NOMO-1 (cell line): ENCODE results near the gene NCS1.
"Not testable (repeated sequence)": the region's sequence is repeated elsewhere in the genome, so short reads cannot be mapped to it uniquely, and the experiment has no call there.

Experiments used
- DNase-seq, 2 experiments: peaks; one replicate each; lab custom pipeline; 2025; ENCODE audit not compliant: unreplicated experiment in 2 of 2; lab: John Stamatoyannopoulos, UW

Gene NCS1

GRCh38 chr9:130259044-130259443 lies 86.8 kb downstream of the NCS1 start:
- no peak for DNase-seq

GRCh38 chr9:130260816-130261765 lies 88.9 kb downstream of the NCS1 start:
- no peak for DNase-seq

DNA sequence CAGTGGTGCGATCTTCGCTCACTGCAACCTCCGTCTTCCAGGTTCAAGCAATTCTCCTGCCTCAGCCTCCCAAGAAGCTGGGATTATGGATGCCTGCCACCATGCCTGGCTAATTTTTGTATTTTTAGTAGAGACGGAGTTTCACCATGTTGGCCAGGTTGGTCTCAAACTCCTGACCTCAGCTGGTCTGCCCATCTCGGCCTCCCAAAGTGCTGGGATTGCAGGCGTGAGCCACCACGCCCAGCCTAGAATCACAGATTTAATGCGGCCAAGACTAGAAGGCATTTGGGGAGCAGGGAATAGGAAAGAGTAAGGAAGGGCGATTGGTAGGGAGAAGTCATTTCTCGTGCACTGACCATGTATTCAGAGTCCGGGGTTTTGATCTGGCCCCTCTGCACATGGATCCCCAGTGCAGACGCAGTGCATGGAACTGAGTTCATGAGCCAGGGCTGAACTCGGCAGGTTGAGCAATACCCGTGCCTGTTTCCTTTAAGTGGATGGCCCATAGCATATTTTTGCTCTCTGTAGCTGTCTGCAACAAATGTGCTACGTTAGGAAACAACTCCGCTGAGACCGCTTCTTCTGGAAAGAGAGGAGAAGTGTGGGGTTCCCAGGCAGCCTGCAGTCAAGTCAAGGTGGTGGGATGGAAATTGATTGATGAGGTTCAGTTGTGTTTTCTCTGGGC lies 90.0 kb downstream of the NCS1 start:
- DNase-seq = peak in 1 of 2 experiments; percentile 18

DNA sequence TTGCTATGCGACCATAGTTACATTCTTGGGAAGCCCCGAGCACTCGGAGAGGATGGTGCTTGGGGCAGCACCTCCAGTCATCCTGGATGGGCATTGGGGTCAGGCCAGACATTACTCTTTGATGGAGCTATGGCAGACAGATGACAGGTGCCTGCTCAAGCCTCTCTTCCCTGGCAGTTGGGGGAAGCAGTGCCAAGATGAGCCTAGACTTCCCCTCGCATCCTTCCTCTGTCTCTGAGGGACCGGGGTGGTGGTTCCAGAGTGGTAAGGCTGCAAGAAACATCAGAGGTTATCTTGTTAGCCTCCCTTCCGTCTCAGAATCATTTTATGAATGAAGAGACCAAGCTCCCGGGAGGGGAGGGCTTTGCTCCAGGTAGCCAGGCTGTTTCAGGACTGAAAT lies 90.6 kb downstream of the NCS1 start:
- DNase-seq = no peak

GRCh38 chr9:130263601-130264413 lies 91.6 kb downstream of the NCS1 start:
- no peak for DNase-seq

DNA sequence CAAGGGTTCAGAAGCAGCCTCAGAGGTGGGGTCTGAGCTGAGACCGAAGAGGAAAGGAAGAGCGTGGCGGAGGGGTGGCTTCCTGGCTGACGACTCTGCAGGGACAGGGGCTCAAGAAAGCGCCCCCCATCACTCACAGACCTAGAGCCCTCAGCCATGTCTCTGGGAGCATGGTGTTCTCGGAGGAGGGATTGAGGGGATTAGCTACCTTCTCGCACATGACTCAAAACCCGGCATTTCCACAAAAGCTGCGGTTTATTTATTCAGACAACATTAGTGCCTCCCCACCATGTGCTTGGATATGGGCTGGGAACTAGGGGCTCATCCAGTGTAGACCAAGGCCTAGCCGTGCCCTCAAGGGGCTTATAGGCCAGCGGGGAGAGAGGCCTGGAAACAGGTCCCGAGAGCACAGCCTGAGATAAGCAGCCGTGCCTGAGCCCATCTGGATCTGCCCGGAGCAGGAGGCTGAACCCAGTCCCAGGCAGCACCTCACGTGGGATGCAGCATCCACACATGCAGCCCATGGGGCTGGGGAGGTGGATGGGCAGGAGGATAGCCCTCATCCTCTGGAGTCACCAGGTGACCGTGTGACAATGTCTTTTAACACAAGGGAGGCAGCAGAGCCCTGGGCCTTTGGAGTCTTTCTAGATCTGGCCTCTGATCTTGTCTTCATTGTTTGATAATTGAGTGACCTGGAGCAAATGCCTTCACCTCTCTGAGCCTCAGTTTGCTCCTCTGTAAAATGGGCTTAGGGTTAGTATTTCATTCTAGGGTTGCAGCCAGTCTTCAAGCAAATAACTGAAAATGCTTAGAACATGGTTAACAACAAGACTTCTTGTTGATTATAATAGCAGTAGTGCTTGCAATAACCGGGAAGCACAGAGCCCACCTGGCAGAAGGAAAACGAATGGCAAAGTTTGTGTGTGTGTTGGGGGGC lies 92.5 kb downstream of the NCS1 start:
- no peak for DNase-seq

DNA sequence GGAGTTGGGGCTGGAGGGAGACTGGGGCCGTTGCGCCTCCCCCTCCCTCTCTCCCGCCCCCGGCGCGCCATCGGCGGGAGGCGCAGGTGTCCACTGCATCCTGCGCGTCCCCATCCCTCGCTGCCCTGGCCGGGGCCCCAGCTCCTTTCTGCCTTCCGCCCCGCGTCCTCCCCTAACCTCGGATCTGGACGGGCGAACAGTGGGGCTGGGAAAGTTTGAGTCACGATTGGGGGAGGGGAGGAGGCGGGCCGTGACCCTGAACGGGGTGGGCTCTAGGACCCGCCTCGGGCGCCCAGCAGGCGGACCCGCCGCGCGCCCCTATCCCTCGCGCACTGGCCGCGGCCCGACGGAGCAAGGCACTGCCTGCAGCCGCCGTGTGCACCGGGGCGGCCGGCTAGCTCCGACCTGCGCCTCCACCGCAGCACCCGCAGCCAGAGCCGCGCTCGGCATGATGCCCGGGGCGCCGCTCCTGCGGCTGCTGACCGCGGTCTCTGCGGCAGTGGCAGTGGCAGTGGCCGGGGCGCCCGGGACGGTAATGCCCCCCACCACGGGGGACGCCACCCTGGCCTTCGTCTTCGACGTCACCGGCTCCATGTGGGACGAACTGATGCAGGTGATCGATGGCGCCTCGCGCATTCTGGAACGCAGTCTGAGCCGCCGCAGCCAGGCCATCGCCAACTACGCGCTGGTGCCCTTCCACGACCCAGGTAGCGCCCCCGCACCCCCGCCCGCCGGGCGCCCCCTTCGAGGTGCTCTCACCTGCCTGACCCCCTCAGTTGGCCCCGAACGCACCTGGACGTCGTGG lies 93.4 kb downstream of the NCS1 start, which contains the start of gene HMCN2:
HMCN2 (plus strand) TSS at position 330 of the 805 bp plus-strand sequence; CDS start at position 449, 119 bp downstream.
- DNase-seq = no peak

DNA sequence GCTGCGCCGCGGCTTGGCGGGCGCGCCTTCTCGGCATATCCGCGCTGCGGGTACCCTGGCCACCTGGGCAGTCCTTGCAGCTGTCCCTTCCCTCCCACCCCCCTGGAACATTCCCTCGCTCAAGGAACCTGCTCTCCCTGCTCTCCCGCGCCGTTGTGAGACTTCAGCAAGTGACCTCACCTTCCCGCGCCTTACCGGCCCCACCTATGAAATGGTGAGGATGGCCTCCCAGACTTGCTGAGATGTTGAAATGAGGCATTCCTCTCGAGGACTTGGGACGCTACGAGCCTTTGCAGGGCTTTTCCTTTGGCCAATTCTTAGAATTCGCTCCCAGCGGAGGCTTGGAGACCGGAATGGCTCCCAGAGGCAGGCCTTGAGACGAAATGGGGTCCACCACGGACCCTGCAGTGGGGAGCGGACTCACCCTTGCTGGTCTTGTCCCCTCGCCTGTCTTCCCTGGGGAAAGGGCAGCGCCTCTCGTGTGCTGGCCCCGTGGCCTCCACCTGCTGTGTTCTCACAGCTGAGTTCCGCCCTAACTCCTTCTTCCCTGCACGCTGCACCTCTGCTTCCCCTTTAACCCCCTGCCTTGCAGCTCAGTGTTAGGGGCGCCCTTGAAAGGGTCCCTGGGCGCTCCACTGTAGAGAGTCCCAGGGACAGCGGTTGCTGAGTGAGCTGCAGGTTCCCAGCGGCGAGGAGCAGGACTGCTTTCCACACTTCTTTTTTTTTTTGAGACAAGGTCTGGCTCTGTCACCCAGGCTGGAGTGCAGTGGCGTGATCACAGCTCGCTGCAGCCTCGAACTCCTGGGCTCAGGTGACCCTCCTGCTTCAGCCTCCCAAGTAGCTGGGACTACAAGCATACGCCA lies 94.3 kb downstream of the NCS1 start:
- no peak for DNase-seq

DNA sequence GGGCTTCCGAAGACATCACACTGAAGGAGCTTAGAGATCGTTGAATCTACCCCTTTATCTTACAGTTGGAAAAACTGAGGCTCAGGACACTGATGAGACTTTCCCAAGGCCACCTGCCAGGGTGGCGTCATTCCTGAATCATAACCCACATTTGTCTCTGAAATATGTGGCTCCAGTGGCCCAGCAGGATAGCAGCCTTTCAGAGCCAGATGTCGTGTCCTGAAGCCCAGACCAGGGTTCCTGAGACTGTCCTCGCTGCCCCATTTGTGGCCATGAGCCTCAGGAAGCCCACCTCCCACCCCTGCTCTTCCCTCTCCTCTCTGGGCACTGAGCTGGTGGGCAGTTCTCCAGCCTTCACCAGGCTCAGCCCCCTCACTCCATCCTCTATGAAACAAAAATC lies 95.7 kb downstream of the NCS1 start:
- DNase-seq = no peak

- DNase-seq = peak; percentile 57 to 73
Observed at GRCh38 chr9:130268521-130269211, 96.5 kb downstream of the NCS1 start.

DNA sequence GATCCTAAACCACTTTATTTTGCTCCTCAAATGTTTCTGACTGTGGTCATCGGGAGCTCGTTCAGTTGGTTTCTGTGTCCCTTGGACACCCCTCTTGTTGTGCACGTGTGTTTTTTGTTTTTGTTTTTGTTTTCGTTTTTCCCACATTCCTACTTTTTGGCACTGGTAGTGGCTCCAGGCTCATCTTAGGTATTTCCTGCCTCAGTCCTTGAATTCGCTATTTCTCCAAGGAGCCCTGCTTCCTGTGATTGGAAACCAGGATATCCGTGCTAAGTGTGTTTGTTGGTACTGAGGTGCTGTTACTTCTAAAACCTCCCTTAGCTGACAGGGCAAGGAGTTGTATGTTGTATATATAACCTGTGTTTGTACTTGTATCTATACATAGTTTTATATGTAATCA lies 99.3 kb downstream of the NCS1 start:
- DNase-seq = no peak

GRCh38 chr9:130275156-130275555 lies 103.0 kb downstream of the NCS1 start:
- no peak for DNase-seq

DNA sequence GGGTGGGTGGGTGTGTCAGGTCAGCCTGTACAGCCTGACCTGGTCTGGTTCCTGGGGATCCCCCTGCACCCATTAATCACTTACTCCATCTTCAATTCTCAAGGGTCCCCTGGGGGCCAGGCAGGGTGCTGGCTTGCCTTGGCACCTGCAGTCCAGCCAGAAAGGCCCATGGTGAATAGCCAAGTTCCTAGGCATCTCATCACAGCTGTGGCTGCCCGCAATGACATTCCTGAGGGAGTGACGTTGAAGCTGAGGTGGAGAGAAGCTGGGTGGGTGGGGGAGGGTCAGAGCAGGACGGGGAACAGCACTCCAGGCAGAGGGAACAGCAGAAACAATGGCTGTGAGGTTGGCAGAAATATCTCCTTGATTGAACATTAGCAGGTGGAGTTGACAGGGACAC lies 103.9 kb downstream of the NCS1 start:
- no peak for DNase-seq

DNA sequence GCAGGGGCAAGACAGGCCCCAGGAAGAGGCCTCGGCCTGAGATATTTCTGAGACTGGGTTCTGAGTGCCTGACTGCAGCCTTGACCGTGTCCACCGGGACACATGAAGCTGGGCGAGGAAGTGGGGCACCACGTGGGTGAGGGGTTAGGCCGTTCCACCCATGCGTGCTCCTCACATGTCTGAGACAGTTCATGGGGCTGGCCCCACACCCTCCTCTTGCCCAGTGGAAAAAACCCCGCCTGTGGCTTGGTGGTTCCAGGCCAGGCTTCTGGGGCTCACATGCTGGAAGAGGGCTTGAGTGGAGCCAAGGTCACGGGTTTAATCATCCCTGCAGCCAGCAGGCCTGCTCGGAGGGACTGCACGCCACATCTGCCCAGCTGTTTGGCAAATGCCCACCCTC lies 104.8 kb downstream of the NCS1 start:
- no peak for DNase-seq

DNA sequence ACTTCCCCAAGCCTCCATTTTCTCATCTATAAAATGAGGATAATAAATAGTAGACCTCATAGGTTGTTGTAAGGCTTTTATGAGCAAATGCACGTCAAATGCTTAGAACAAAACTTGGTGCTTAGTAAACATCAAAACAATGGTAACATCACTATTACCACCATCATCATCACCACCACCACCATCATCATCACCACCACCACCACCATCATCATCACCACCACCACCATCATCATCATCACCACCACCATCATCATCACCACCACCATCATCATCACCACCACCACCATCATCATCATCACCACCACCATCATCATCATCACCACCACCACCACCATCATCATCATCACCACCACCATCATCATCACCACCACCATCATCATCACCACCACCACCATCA lies 105.3 kb downstream of the NCS1 start:
- not testable (repeated sequence) for DNase-seq

GRCh38 chr9:130283539-130284248 lies 111.5 kb downstream of the NCS1 start:
- DNase-seq = no peak

- DNase-seq = no peak
Observed at GRCh38 chr9:130284249-130284625, 112.0 kb downstream of the NCS1 start.
